Activated CD8-positive, alpha-beta memory T cell treated with anti-CD3 and anti-CD28 coated beads, Interleukin-2, amount 10 ng/mL, durations not matched to agents 7 days and 5 days (primary cell): ENCODE measurements around the gene P2RX5. TPM values are rescaled to one million over a fixed set of nuclear protein-coding genes. Genes with fewer than 3 reads are reported as not detected.

ENCODE experiments used
- ATAC-seq: fragments of 150-1000 bp; cut with Tn5 transposase; one replicate; pipeline ENCODE4 v1.10.0; 2021; ENCODE audit warnings: moderate library complexity
- CTCF ChIA-PET: fragments of 350-600 bp; sonication (Branson Sonifier 250); formaldehyde crosslinking; loops from one replicate; lab custom pipeline; 2021; ENCODE audit warnings: antibody characterized with exemption; lab: Charles Lee
- DNase-seq: peaks from one replicate; pipeline ENCODE4 v3.0.0-alpha.2; 2020
- H3K27ac Mint-ChIP-seq: one replicate; pipeline ENCODE4 v1.8.0; 2021; ENCODE audit warnings: mild to moderate bottlenecking, mixed read lengths
- H3K27me3 Mint-ChIP-seq: one replicate; pipeline ENCODE4 v1.8.0; 2021; ENCODE audit warnings: mixed read lengths
- H3K36me3 Mint-ChIP-seq: one replicate; pipeline ENCODE4 v1.8.0; 2021; ENCODE audit warnings: mild to moderate bottlenecking, mixed read lengths
- H3K4me1 Mint-ChIP-seq: one replicate; pipeline ENCODE4 v1.8.0; 2021; ENCODE audit warnings: mixed read lengths
- H3K4me3 Mint-ChIP-seq: one replicate; pipeline ENCODE4 v1.8.0; 2021; ENCODE audit warnings: mild to moderate bottlenecking, moderate library complexity, mixed read lengths
- H3K9me3 Mint-ChIP-seq: one replicate; pipeline ENCODE4 v1.8.0; 2022; ENCODE audit warnings: low read depth, mixed read lengths
- total RNA-seq, 2 experiments: library from RNA; stranded (reverse); gene quantifications; one replicate each; pipeline ENCODE4 v1.2.3, GENCODE V29; 2021

The P2RX5 gene
- total RNA-seq, 2 experiments from 2014 or later: 18.1 to 24.6 TPM

GRCh38 chr17:3689262-3690093 is 6.5 kb downstream of the P2RX5 start:
- Mint-ChIP-seq H3K27ac (no peak overlapping the region), H3K4me3 (no peak overlapping the region), H3K9me3 (no peaks in the 10 kb centered on the region), H3K4me1 (peaks cover 12% of the 10 kb centered on the region), H3K36me3 (peaks cover 7% of the 10 kb centered on the region), H3K27me3 (no peaks in the 10 kb centered on the region)
- no peak for DNase-seq
- ATAC-seq: no peak
- CTCF ChIA-PET: no interaction called here

- Mint-ChIP-seq H3K4me1 (peaks cover 6% of the 10 kb centered on the region), H3K27ac (no peak overlapping the region), H3K36me3 (peaks cover 5% of the 10 kb centered on the region), H3K27me3 (no peaks in the 10 kb centered on the region), H3K9me3 (no peaks in the 10 kb centered on the region), H3K4me3 (no peak overlapping the region)
- ATAC-seq (no peak), DNase-seq (no peak)
- CTCF ChIA-PET: no interaction called here
Measured at GRCh38 chr17:3688852-3689261, 7.1 kb downstream of the P2RX5 start.

- CTCF ChIA-PET: no interaction called here
- H3K4me3 Mint-ChIP-seq: no peak overlapping the region
Measured at GRCh38 chr17:3688027-3688553, 7.9 kb downstream of the P2RX5 start.

GRCh38 chr17:3685174-3685573 is 10.8 kb downstream of the P2RX5 start:
- CTCF ChIA-PET: interaction anchor here (0.7 to 2.9 kb wide), 3 partner anchors 8 to 378 kb away, joined by 3 to 28 read pairs (median 4); partner anchors contain the start of gene HASPIN
- ATAC-seq (no peak), DNase-seq (no peak)
- H3K27ac Mint-ChIP-seq: no peak overlapping the region
- H3K4me1 Mint-ChIP-seq: peaks cover 9% of the 10 kb centered on the region
- no peaks in the 10 kb centered on the region for H3K9me3 Mint-ChIP-seq
- no peak overlapping the region for H3K4me3 Mint-ChIP-seq
- peaks cover 5% of the 10 kb centered on the region for H3K36me3 Mint-ChIP-seq
- H3K27me3 Mint-ChIP-seq: no peaks in the 10 kb centered on the region

More at GRCh38 chr17:3688027-3688553, 7.9 kb downstream of the P2RX5 start:
- ATAC-seq: no peak
- H3K27me3 Mint-ChIP-seq: no peaks in the 10 kb centered on the region
- peaks cover 5% of the 10 kb centered on the region for H3K36me3 Mint-ChIP-seq
- no peaks in the 10 kb centered on the region for H3K9me3 Mint-ChIP-seq
- no peak overlapping the region for H3K27ac Mint-ChIP-seq
- H3K4me1 Mint-ChIP-seq: peaks cover 6% of the 10 kb centered on the region
- no peak for DNase-seq

- no peaks in the 10 kb centered on the region for H3K27me3 Mint-ChIP-seq
- peaks cover 11% of the 10 kb centered on the region for H3K4me1 Mint-ChIP-seq
- DNase-seq (peak; percentile 74), ATAC-seq (peak; percentile 92)
- no peaks in the 10 kb centered on the region for H3K9me3 Mint-ChIP-seq
- H3K36me3 Mint-ChIP-seq: no peaks in the 10 kb centered on the region
- CTCF ChIA-PET: interaction anchor here (0.6 to 3.7 kb wide), 28 partner anchors 9 to 163 kb away, joined by 3 to 51 read pairs (median 4); partner anchors contain the start of genes CTNS, HASPIN, NCBP3 and P2RX5
- H3K4me3 Mint-ChIP-seq: no peak overlapping the region
- H3K27ac Mint-ChIP-seq: no peak overlapping the region
Measured at GRCh38 chr17:3683054-3683511, 12.9 kb downstream of the P2RX5 start.

- Mint-ChIP-seq H3K9me3 (no peaks in the 10 kb centered on the region), H3K4me1 (peaks cover 11% of the 10 kb centered on the region), H3K27me3 (no peaks in the 10 kb centered on the region), H3K36me3 (no peaks in the 10 kb centered on the region), H3K4me3 (no peak overlapping the region), H3K27ac (no peak overlapping the region)
- DNase-seq: no peak
- CTCF ChIA-PET: interaction anchor here (0.5 to 3.7 kb wide), 15 partner anchors 14 to 394 kb away, joined by 3 to 51 read pairs (median 6); partner anchors contain the start of genes HASPIN and P2RX5
- ATAC-seq: no peak
Measured at GRCh38 chr17:3682033-3682432, 13.9 kb downstream of the P2RX5 start.

- CTCF ChIA-PET: interaction anchor here (0.5 to 3.7 kb wide), 4 partner anchors 14 to 394 kb away, joined by 3 to 51 read pairs (median 20); partner anchors contain the start of gene P2RX5
- H3K27me3 Mint-ChIP-seq: no peaks in the 10 kb centered on the region
- H3K27ac Mint-ChIP-seq: no peak overlapping the region
- no peaks in the 10 kb centered on the region for H3K36me3 Mint-ChIP-seq
- H3K4me3 Mint-ChIP-seq: no peak overlapping the region
- DNase-seq (no peak), ATAC-seq (no peak)
- no peaks in the 10 kb centered on the region for H3K9me3 Mint-ChIP-seq
- H3K4me1 Mint-ChIP-seq: peaks cover 11% of the 10 kb centered on the region
Measured at GRCh38 chr17:3681565-3681964, 14.4 kb downstream of the P2RX5 start.

GRCh38 chr17:3681057-3681456 is 14.9 kb downstream of the P2RX5 start:
- Mint-ChIP-seq H3K27me3 (no peaks in the 10 kb centered on the region), H3K4me3 (no peak overlapping the region), H3K36me3 (no peaks in the 10 kb centered on the region), H3K27ac (no peak overlapping the region), H3K4me1 (peaks cover 11% of the 10 kb centered on the region), H3K9me3 (no peaks in the 10 kb centered on the region)
- DNase-seq (no peak), ATAC-seq (no peak)
- CTCF ChIA-PET: interaction anchor here (2.4 to 3.7 kb wide), 3 partner anchors 15 to 163 kb away, joined by 6 to 51 read pairs (median 34); partner anchors contain the start of gene P2RX5

GRCh38 chr17:3679531-3680126 is 16.3 kb downstream of the P2RX5 start:
- Mint-ChIP-seq H3K9me3 (no peaks in the 10 kb centered on the region), H3K27ac (peak overlapping the region; percentile 32), H3K4me3 (no peak overlapping the region), H3K27me3 (no peaks in the 10 kb centered on the region), H3K36me3 (no peaks in the 10 kb centered on the region), H3K4me1 (peaks cover 11% of the 10 kb centered on the region)
- CTCF ChIA-PET: no interaction called here
- no peak for ATAC-seq
- DNase-seq: no peak

GRCh38 chr17:3678821-3679530 is 17.0 kb downstream of the P2RX5 start:
- Mint-ChIP-seq H3K9me3 (no peaks in the 10 kb centered on the region), H3K27ac (no peak overlapping the region), H3K36me3 (no peaks in the 10 kb centered on the region), H3K4me3 (no peak overlapping the region), H3K4me1 (peaks cover 11% of the 10 kb centered on the region), H3K27me3 (no peaks in the 10 kb centered on the region)
- CTCF ChIA-PET: no interaction called here
- no peak for ATAC-seq
- DNase-seq: no peak

- Mint-ChIP-seq H3K27ac (no peak overlapping the region), H3K9me3 (no peaks in the 10 kb centered on the region), H3K36me3 (no peaks in the 10 kb centered on the region), H3K4me1 (peaks cover 8% of the 10 kb centered on the region), H3K27me3 (no peaks in the 10 kb centered on the region), H3K4me3 (no peak overlapping the region)
- DNase-seq: no peak
- CTCF ChIA-PET: no interaction called here
- no peak for ATAC-seq
Measured at GRCh38 chr17:3678095-3678820, 17.7 kb downstream of the P2RX5 start.

- ATAC-seq: no peak
- H3K4me1 Mint-ChIP-seq: peaks cover 6% of the 10 kb centered on the region
- no peak for DNase-seq
- no peak overlapping the region for H3K27ac Mint-ChIP-seq
- H3K27me3 Mint-ChIP-seq: no peaks in the 10 kb centered on the region
- H3K9me3 Mint-ChIP-seq: no peaks in the 10 kb centered on the region
- CTCF ChIA-PET: interaction anchor here (1.0 to 1.1 kb wide), 2 partner anchors 40 to 152 kb away, joined by 3 read pairs; partner anchors contain the start of genes CTNS and SHPK
- H3K4me3 Mint-ChIP-seq: no peak overlapping the region
- peaks cover 6% of the 10 kb centered on the region for H3K36me3 Mint-ChIP-seq
Measured at GRCh38 chr17:3675886-3676285, 20.1 kb downstream of the P2RX5 start.
